DMS53 treated with DMSO at 0.1 percent for 48 hours (cell line): ENCODE measurements around the gene BAIAP3.

Source experiments
- DNase-seq: peaks from one replicate; lab custom pipeline; 2025; ENCODE audit not compliant: unreplicated experiment; lab: John Stamatoyannopoulos, UW

BAIAP3 gene

GRCh38 chr16:1332618-1333148 lies 762 bp upstream of the BAIAP3 start:
- no peak for DNase-seq

GRCh38 chr16:1333854-1334700 lies 632 bp downstream of the BAIAP3 start:
- DNase-seq, result no peak

- DNase-seq, result no peak
Measured at GRCh38 chr16:1334739-1335138, 1.3 kb downstream of the BAIAP3 start.

DNA sequence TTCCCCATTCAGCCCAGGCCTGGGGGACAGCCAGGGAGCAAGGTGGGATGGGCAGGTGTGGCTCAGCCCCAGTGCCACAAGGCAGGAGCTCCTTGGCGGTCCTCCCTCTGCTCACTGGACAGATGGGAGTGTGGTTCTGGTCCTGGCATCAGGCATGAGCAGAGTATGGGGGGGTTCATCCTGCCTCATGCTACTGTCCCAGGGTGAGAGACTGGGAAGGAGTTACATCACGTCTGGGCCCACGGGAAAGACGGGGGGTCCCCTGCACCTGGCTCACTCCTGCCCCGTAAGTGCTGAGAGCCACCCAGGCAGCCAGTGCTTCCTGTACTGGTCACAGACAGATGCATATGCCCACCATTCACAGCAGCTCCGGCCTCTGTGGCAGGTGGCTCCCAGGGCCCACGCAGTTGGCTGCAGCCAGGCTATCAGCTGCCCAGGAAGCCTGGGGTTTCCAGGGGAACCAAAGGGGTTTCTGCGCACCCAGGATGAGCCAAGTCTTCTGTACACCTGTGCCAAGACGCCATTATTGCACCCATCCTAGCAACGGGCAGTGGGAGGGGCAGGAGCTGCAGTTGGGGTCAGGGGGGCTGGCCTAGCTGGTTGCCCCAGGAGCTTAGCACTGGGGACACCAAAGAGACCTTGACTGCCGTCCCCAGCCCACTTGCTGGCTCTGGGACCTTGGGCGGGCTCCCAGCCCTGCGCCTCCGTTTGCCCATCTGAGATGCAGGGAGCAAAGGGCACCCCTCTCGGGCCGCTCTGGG lies 1.9 kb downstream of the BAIAP3 start:
- no peak for DNase-seq

- no peak for DNase-seq
Measured at GRCh38 chr16:1335996-1336395, 2.6 kb downstream of the BAIAP3 start.

GRCh38 chr16:1336619-1337018 lies 3.2 kb downstream of the BAIAP3 start:
- no peak for DNase-seq

GRCh38 chr16:1337486-1337885 lies 4.0 kb downstream of the BAIAP3 start:
- DNase-seq, result no peak

- DNase-seq, result peak; percentile 51
Measured at GRCh38 chr16:1338119-1338730, 4.8 kb downstream of the BAIAP3 start.

GRCh38 chr16:1338855-1339675 lies 5.6 kb downstream of the BAIAP3 start:
- DNase-seq, result no peak

DNA sequence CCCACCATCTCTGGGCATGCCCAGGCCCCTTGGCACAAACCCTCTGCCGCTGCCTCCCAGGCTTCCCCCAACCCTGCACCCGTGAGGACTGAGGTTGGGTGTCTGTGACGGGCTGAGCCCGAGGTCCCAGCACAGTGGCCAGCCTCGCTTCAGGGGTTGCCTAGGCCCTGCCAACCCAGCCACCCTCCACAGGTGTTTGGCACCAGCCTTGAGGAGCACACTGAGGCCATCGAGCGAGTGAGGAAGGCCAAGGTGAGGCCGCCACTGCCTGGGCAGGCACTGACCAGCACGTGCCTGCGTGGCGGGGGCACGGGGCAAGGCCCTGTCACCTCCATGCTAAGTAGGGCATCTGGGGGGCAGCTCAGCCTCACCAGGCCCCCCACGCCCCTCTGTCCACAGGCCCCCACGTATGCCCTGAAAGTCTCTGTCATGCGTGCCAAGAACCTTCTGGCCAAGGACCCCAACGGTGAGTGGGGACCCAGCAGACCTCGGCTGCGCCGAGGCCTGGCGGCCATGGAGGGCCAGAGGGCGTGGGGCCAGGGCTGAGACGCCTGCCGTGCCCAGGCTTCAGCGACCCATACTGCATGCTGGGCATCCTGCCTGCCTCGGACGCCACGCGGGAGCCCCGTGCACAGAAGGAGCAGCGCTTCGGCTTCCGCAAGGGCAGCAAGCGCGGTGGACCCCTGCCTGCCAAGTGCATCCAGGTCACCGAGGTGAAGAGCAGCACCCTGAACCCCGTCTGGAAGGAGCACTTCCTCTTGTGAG lies 7.5 kb downstream of the BAIAP3 start:
- no peak for DNase-seq

DNA sequence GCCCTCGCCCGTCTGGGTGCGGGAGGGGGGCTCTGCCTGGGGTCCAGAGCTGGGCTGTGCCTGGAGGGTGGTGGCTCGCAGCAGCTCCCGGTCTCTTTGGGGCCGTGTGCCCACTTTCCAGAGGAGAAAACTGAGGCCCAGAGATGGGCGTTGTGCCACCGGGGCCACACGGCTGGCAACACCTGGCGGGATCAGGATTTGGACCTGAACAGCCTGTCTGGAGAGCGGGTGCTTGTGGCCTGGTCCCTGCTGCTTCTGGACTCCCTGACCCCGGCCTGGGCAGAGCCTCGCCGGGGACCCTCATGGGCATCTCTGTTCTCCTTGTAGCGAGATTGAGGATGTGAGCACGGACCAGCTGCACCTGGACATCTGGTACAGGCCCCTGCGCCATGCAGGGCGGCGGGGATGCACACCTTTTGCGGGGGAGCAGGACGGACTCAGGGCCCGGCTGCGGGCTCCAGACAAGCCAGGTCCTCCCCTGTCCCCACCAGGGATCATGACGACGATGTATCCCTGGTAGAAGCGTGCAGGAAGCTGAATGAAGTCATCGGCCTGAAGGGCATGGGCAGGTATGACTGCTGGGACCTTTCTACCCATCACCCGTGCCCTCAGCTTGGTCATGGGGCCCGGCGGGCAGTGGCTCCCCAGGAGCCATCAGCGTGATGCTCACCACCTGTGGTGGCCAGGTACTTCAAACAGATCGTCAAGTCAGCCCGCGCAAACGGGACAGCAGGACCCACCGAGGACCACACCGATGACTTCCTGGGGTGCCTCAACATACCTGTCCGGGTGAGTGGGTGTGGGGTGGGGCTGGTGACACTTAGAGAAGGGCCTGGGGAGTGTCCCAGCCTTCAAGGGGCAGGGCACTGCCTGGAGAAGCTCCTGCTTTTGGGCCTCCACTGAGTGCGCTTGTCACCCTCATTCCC lies 8.3 kb downstream of the BAIAP3 start:
- DNase-seq, result no peak

- DNase-seq, result peak; percentile 91
Measured at GRCh38 chr16:1342526-1343427, 9.3 kb downstream of the BAIAP3 start.

- DNase-seq, result no peak
Measured at GRCh38 chr16:1343428-1344242, 10.2 kb downstream of the BAIAP3 start.

DNA sequence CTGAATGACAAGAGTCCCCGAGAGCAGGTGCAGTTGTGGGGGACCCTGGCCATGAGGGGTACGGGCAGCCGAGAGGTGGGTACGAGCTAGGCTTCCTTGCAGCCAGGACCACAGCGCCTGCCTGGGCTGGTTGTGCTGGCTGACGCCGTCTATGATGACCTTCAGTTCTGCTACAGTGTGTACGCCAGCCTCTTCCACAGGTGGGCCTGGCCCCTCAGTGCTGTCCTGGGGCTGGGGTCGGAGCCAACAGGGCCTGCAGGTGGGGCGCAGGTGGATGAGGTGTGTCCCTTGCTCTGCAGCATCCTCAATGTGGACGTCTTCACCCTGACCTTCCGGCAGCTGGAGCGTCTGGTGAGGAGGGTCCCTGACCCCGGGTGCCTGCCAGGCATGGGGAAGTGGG lies 11.1 kb downstream of the BAIAP3 start:
- no peak for DNase-seq

GRCh38 chr16:1345087-1345486 lies 11.6 kb downstream of the BAIAP3 start:
- no peak for DNase-seq

DNA sequence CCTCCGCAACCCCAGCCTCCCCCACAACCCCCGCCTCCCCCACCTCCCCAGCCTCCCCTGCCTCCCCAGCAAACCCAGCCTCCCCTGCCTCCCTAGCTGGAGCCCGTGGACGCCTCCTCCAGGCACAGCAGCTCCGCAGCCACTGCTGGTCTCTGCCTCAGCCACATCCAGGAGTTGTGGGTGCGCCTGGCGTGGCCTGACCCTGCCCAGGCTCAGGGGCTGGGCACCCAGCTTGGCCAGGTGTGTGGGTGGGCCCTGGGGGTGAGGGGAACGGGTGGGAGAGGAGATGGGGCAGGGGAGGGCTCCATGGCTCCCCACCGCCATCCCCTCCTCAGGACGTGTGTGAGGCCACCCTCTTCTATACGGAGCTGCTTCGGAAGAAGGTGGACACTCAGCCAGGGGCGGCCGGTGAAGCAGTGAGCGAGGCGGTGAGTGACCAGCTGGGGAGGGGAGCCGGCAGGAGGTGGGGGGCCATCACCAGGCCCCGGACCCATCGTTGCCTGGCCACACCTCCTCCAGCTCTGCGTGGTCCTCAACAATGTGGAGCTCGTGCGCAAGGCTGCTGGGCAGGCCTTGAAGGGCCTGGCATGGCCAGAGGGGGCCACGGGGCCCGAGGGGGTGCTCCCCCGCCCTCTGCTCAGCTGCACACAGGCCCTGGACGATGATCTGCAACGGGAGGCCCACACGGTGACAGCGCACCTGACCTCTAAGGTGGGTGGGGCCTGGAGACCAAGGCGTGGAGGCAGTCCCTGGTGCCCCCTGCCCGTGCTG lies 12.4 kb downstream of the BAIAP3 start:
- DNase-seq, result no peak
